SK-N-SH (cell line): Measurements from ENCODE around the gene TMEM245. TPM values are rescaled to one million over a fixed set of nuclear protein-coding genes. Genes with fewer than 3 reads are reported as not detected.

ENCODE experiments used
- CTCF ChIA-PET: fragments of 300-600, 350-600 bp; formaldehyde crosslinking; extraction: SDS; loops from one replicate; lab custom pipeline; 2021; lab: Yijun Ruan, JAX
- POLR2A ChIA-PET: fragments of 350-600 bp; sonication (Branson Sonifier 250); formaldehyde crosslinking; extraction: SDS; loops from one replicate; lab custom pipeline; 2020; ENCODE audit warnings: antibody characterized with exemption, inconsistent platforms; lab: Yijun Ruan, JAX
- DNase-seq: peaks from one replicate; pipeline ENCODE4 v3.0.0; 2012
- H2AFZ ChIP-seq: fragments of 200-600 bp; sonication (generic); 2 replicates; pipeline ENCODE4 v1.8.1; 2016; ENCODE audit warnings: antibody characterized with exemption, mild to moderate bottlenecking, low read depth
- H3F3A ChIP-seq: fragments of 200-600 bp; sonication (generic); replicated peaks from 2 replicates; pipeline ENCODE3; 2016; ENCODE audit warnings: antibody characterized with exemption, mild to moderate bottlenecking; ENCODE audit not compliant: insufficient read depth
- H3K27ac ChIP-seq, 2 experiments: fragments of 200-500 bp in 1 of 2; fragments of 200-600 bp in 1 of 2; sonication (Bioruptor generic) in 1 of 2; sonication (generic), shearing (Covaris generic) in 1 of 2; 2 replicates each; pipeline versions ENCODE4 v1.5.1 to v1.6.1; 2014 to 2016; ENCODE audit warnings: low read depth in 2 of 2, inconsistent platforms in 1 of 2, low read length in 1 of 2, mild to moderate bottlenecking in 1 of 2, mixed read lengths in 1 of 2
- H3K27me3 ChIP-seq: fragments of 200-600 bp; sonication (generic), shearing (Covaris generic); 2 replicates; pipeline ENCODE4 v1.6.1; 2016; ENCODE audit warnings: mixed run types; ENCODE audit not compliant: insufficient read depth
- H3K36me3 ChIP-seq, 2 experiments: fragments of 200-500 bp in 1 of 2; fragments of 200-600 bp in 1 of 2; sonication (Bioruptor generic) in 1 of 2; sonication (generic) in 1 of 2; replicated peaks in 1 of 2; 2 replicates each; pipeline versions ENCODE3 to v1.5.1; 2014 to 2016; ENCODE audit warnings: low read length in 1 of 2, mild to moderate bottlenecking in 1 of 2; ENCODE audit not compliant: insufficient read depth in 2 of 2, control insufficient read depth in 1 of 2
- H3K4me1 ChIP-seq, 2 experiments: fragments of 200-500 bp in 1 of 2; fragments of 200-600 bp in 1 of 2; sonication (Bioruptor generic) in 1 of 2; sonication (generic), shearing (Covaris generic) in 1 of 2; 2 replicates each; pipeline versions ENCODE4 v1.5.1 to v1.6.1; 2014 to 2016; ENCODE audit warnings: low read depth in 1 of 2, low read length in 1 of 2, mixed run types in 1 of 2; ENCODE audit not compliant: insufficient read depth in 2 of 2, control insufficient read depth in 1 of 2
- H3K4me2 ChIP-seq: fragments of 200-600 bp; sonication (generic), shearing (Covaris generic); 2 replicates; pipeline ENCODE4 v1.6.1; 2017; ENCODE audit warnings: mixed run types
- H3K4me3 ChIP-seq, 2 experiments: fragments of 200-500 bp in 1 of 2; fragments of 200-600 bp in 1 of 2; sonication (Bioruptor generic) in 1 of 2; sonication (generic), shearing (Covaris generic) in 1 of 2; 2 replicates each; pipeline versions ENCODE4 v1.5.1 to v1.8.1; 2014 to 2016; ENCODE audit warnings: low read depth in 2 of 2, inconsistent platforms in 1 of 2, low read length in 1 of 2, mild to moderate bottlenecking in 1 of 2, mixed read lengths in 1 of 2, moderate library complexity in 1 of 2
- H3K79me2 ChIP-seq: fragments of 200-600 bp; sonication (generic); 2 replicates; pipeline ENCODE4 v1.8.1; 2017; ENCODE audit warnings: mild to moderate bottlenecking; ENCODE audit not compliant: insufficient read depth
- H3K9ac ChIP-seq: fragments of 200-600 bp; sonication (generic); 2 replicates; pipeline ENCODE4 v1.6.1; 2017; ENCODE audit warnings: mixed run types
- H3K9me2 ChIP-seq: fragments of 200-600 bp; sonication (generic); 2 replicates; pipeline ENCODE4 v1.6.1; 2017; ENCODE audit warnings: mixed run types
- H3K9me3 ChIP-seq: fragments of 200-600 bp; sonication (generic); 2 replicates; pipeline ENCODE4 v1.6.1; 2017; ENCODE audit warnings: mixed run types, mild to moderate bottlenecking, moderate library complexity
- H4K20me1 ChIP-seq: fragments of 200-600 bp; sonication (generic); 2 replicates; pipeline ENCODE4 v1.6.1; 2017; ENCODE audit warnings: mild to moderate bottlenecking, mixed run types; ENCODE audit not compliant: insufficient read depth
- CTCF ChIP-seq: fragments of 200-600 bp; sonication (generic); IDR thresholded peaks from 2 replicates; pipeline ENCODE4 v1.6.1; 2017; ENCODE audit warnings: antibody characterized with exemption, mild to moderate bottlenecking, moderate library complexity
- EZH2phosphoT487 ChIP-seq: fragments of 200-600 bp; sonication (generic); IDR thresholded peaks from 2 replicates; pipeline ENCODE4 v1.6.1; 2017; ENCODE audit warnings: low read depth, mixed run types, mild to moderate bottlenecking, antibody characterized with exemption, moderate library complexity, borderline replicate concordance
- FOSL2 ChIP-seq: IDR thresholded peaks from 2 replicates; pipeline ENCODE4 v1.4.0; 2012; ENCODE audit warnings: low read depth, mild to moderate bottlenecking, moderate library complexity, borderline replicate concordance
- FOXJ3 ChIP-seq: sonication (generic); formaldehyde crosslinking; IDR thresholded peaks from 2 replicates; pipeline ENCODE4 v1.5.1; 2020; ENCODE audit warnings: mild to moderate bottlenecking, missing genetic modification reagents
- FOXM1 ChIP-seq: IDR thresholded peaks from 2 replicates; pipeline ENCODE4 v1.4.0; 2012; ENCODE audit warnings: low read depth, mild to moderate bottlenecking
- GABPA ChIP-seq: IDR thresholded peaks from 2 replicates; pipeline ENCODE4 v1.4.0; 2012; ENCODE audit warnings: low read depth, mild to moderate bottlenecking
- JUND ChIP-seq: IDR thresholded peaks from 2 replicates; pipeline ENCODE4 v1.4.0; 2012
- MEF2A ChIP-seq: IDR thresholded peaks from 2 replicates; pipeline ENCODE4 v1.4.0; 2012; ENCODE audit warnings: low read depth, borderline replicate concordance
- NFIC ChIP-seq: IDR thresholded peaks from 2 replicates; pipeline ENCODE4 v1.4.0; 2012; ENCODE audit warnings: borderline replicate concordance
- NRF1 ChIP-seq: IDR thresholded peaks from 2 replicates; pipeline ENCODE4 v1.6.1; 2012; ENCODE audit warnings: low read depth, mild to moderate bottlenecking, low read length
- PBX3 ChIP-seq: IDR thresholded peaks from 2 replicates; pipeline ENCODE4; 2012
- RXRA ChIP-seq: IDR thresholded peaks from 2 replicates; pipeline ENCODE4 v1.4.0; 2012; ENCODE audit warnings: low read depth, mild to moderate bottlenecking, borderline replicate concordance
- SIN3A ChIP-seq: IDR thresholded peaks from 2 replicates; pipeline ENCODE4 v1.6.1; 2012; ENCODE audit warnings: low read depth, mild to moderate bottlenecking, low read length, moderate library complexity, borderline replicate concordance
- SMC3 ChIP-seq: IDR thresholded peaks from 2 replicates; pipeline ENCODE4 v1.6.1; 2012; ENCODE audit warnings: low read depth, low read length, improper control_type of control experiment
- TEAD4 ChIP-seq: IDR thresholded peaks from 2 replicates; pipeline ENCODE4 v1.4.0; 2012; ENCODE audit warnings: mild to moderate bottlenecking, borderline replicate concordance; ENCODE audit not compliant: insufficient read depth
- WGBS: methylation state at CpG from one replicate; pipeline ENCODE4 v1.1.6; 2017; ENCODE audit warnings: low lambda C conversion rate; 5-methylcytosine and 5-hydroxymethylcytosine counted together
- polyA plus RNA-seq, 3 experiments: library from polyadenylated mRNA; depleted of rRNA; stranded (reverse); fragments of >200 nt; gene quantifications; 2 replicates each; pipeline ENCODE4 v1.2.3, GENCODE V29; 2012
- TF ChIP-seq, protein P1 (sequence below): IDR thresholded peaks from 2 replicates; pipeline ENCODE4 v1.4.0; 2012; ENCODE audit warnings: low read depth
- TF ChIP-seq, protein P2 (sequence below): IDR thresholded peaks from 2 replicates; pipeline ENCODE4 v1.6.1; 2012; ENCODE audit warnings: mild to moderate bottlenecking, low read depth, low read length, moderate library complexity
- TF ChIP-seq, protein P3 (sequence below): IDR thresholded peaks from 2 replicates; pipeline ENCODE4 v1.4.0; 2012; ENCODE audit warnings: low read depth, borderline replicate concordance

The TMEM245 gene
- polyA plus RNA-seq, 1 of the 3 experiments (the other 2 are of a cell fraction), result 17.5 TPM

GRCh38 chr9:109122726-109123621 is 3.2 kb upstream of the TMEM245 start:
- no peak overlapping the region for H3K4me2 ChIP-seq
- H3K4me1 ChIP-seq, result peaks cover 5 to 9% of the 10 kb centered on the region in 2 experiments; a peak in 3 of 4 replicates
- H3K27me3 ChIP-seq, result no peaks in the 10 kb centered on the region
- H2AFZ ChIP-seq, result no peak overlapping the region
- TF ChIP-seq, protein P1, sequence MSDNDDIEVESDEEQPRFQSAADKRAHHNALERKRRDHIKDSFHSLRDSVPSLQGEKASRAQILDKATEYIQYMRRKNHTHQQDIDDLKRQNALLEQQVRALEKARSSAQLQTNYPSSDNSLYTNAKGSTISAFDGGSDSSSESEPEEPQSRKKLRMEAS, result no peak
- TF ChIP-seq CTCF (no peak), JUND (no peak), PBX3 (no peak), FOXJ3 (CRISPR knock-in tag) (no peak), FOSL2 (no peak), GABPA (no peak), SMC3 (no peak), MEF2A (no peak), RXRA (no peak), NRF1 (no peak)
- WGBS, result 86% methylated on average over 12 of the region's 12 CpGs
- no peak for DNase-seq
- CTCF ChIA-PET, result interaction anchor here (0.6 to 1.0 kb wide), 2 partner anchors 11 to 192 kb away, joined by 3 read pairs; no protein-coding TSS in a partner anchor
- H3K9ac ChIP-seq, result no peak overlapping the region
- no peaks in the 10 kb centered on the region for H3K36me3 ChIP-seq
- POLR2A ChIA-PET, result no interaction called here
- H3K79me2 ChIP-seq, result peaks cover 21% of the 10 kb centered on the region
- H3K9me3 ChIP-seq, result no peaks in the 10 kb centered on the region
- H3K27ac ChIP-seq, result no peak overlapping the region
- H3F3A ChIP-seq, result no peaks in the 10 kb centered on the region
- no peaks in the 10 kb centered on the region for H3K9me2 ChIP-seq
- peaks cover 12% of the 10 kb centered on the region for H4K20me1 ChIP-seq
- H3K4me3 ChIP-seq, result no peak overlapping the region

GRCh38 chr9:109121232-109121796 is 1.6 kb upstream of the TMEM245 start:
- H3K9ac ChIP-seq, result no peak overlapping the region
- no peaks in the 10 kb centered on the region for H3K9me3 ChIP-seq
- no peaks in the 10 kb centered on the region for H3K27me3 ChIP-seq
- WGBS, result 92% methylated on average over 11 of the region's 11 CpGs
- peaks cover 26% of the 10 kb centered on the region for H4K20me1 ChIP-seq
- no peaks in the 10 kb centered on the region for H3K36me3 ChIP-seq
- peaks cover 3% of the 10 kb centered on the region for H3F3A ChIP-seq
- H2AFZ ChIP-seq, result no peak overlapping the region
- CTCF ChIA-PET, result no interaction called here
- H3K4me2 ChIP-seq, result no peak overlapping the region
- peaks cover 13 to 15% of the 10 kb centered on the region in 2 experiments; a peak in 3 of 4 replicates for H3K4me1 ChIP-seq
- H3K27ac ChIP-seq, result no peak overlapping the region
- POLR2A ChIA-PET, result no interaction called here
- H3K4me3 ChIP-seq, result no peak overlapping the region
- H3K9me2 ChIP-seq, result no peaks in the 10 kb centered on the region
- peaks cover 38% of the 10 kb centered on the region for H3K79me2 ChIP-seq
- DNase-seq, result no peak
- TF ChIP-seq, protein P2, sequence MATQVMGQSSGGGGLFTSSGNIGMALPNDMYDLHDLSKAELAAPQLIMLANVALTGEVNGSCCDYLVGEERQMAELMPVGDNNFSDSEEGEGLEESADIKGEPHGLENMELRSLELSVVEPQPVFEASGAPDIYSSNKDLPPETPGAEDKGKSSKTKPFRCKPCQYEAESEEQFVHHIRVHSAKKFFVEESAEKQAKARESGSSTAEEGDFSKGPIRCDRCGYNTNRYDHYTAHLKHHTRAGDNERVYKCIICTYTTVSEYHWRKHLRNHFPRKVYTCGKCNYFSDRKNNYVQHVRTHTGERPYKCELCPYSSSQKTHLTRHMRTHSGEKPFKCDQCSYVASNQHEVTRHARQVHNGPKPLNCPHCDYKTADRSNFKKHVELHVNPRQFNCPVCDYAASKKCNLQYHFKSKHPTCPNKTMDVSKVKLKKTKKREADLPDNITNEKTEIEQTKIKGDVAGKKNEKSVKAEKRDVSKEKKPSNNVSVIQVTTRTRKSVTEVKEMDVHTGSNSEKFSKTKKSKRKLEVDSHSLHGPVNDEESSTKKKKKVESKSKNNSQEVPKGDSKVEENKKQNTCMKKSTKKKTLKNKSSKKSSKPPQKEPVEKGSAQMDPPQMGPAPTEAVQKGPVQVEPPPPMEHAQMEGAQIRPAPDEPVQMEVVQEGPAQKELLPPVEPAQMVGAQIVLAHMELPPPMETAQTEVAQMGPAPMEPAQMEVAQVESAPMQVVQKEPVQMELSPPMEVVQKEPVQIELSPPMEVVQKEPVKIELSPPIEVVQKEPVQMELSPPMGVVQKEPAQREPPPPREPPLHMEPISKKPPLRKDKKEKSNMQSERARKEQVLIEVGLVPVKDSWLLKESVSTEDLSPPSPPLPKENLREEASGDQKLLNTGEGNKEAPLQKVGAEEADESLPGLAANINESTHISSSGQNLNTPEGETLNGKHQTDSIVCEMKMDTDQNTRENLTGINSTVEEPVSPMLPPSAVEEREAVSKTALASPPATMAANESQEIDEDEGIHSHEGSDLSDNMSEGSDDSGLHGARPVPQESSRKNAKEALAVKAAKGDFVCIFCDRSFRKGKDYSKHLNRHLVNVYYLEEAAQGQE, result no peak
- TF ChIP-seq RXRA, result no peak
- TF ChIP-seq GABPA, result no peak
- TF ChIP-seq, protein P3, sequence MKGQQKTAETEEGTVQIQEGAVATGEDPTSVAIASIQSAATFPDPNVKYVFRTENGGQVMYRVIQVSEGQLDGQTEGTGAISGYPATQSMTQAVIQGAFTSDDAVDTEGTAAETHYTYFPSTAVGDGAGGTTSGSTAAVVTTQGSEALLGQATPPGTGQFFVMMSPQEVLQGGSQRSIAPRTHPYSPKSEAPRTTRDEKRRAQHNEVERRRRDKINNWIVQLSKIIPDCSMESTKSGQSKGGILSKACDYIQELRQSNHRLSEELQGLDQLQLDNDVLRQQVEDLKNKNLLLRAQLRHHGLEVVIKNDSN, result no peak
- TF ChIP-seq NFIC, result no peak
- no peak for TF ChIP-seq SIN3A
- no peak for TF ChIP-seq TEAD4
- no peak for TF ChIP-seq FOXM1
- no peak for TF ChIP-seq FOXJ3 (CRISPR knock-in tag)
- TF ChIP-seq EZH2phosphoT487, result no peak
